Measurements from ENCODE around the gene SH3PXD2A.
A peak's percentile ranks its signal among the peaks of the same experiment; 100 is the strongest.

DNA sequence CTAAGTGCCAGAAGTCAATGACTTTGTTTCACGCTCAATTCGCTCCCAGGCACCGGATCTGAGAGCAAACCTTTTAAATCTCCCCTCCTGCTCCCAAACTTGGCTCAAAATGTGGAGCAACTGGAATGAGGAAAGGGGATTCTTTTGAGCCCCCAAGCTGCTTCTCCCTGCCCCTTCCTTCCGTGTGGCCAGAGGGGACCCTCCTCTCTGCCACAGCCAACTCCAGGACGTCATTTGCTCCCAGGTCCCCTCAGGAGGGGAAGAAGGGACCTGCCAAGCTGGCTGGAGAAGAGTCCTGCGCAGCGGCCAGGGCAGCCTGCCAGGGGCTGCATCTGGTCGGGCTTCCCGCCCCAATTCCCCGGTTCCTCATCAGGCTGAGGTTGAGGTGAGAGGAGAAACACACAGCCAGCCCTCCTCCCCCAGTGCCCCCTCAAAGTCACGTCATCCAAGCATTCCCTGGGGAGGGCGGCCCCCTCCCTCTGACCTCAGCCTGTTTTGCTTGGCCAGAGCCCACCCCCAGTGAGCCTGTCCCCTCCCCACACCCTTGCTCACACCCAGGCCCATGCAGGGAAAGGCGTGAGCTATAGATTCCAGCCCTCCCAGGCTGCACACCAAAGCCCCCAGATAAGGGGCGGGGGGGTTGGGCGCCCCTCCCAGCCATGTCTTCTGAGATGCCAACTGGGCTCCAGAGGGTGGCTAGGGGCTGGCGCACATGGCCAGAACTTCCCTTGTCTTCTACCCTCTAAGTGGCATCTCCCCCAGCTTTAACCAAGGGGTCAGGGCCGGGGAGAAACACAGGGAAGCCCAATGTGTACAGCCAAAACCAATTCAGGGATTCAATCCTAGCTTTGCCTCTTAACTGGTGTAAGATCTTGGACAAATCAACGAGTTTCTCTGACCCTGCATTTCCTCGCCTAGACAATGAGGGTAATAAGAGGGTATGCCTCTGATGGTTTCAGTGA, 35.0 kb downstream of the SH3PXD2A start:
- peak in 1 of 2 donors; percentile 76 for TF ChIP-seq POLR2AphosphoS5 (IDR thresholded peaks at IDR 0.05; ENCODE audit: insufficient read depth in 1 of 2, low read depth in 1 of 2)
- TF ChIP-seq POLR2A (IDR thresholded peaks at IDR 0.05): no peak
- TF ChIP-seq, protein P1, sequence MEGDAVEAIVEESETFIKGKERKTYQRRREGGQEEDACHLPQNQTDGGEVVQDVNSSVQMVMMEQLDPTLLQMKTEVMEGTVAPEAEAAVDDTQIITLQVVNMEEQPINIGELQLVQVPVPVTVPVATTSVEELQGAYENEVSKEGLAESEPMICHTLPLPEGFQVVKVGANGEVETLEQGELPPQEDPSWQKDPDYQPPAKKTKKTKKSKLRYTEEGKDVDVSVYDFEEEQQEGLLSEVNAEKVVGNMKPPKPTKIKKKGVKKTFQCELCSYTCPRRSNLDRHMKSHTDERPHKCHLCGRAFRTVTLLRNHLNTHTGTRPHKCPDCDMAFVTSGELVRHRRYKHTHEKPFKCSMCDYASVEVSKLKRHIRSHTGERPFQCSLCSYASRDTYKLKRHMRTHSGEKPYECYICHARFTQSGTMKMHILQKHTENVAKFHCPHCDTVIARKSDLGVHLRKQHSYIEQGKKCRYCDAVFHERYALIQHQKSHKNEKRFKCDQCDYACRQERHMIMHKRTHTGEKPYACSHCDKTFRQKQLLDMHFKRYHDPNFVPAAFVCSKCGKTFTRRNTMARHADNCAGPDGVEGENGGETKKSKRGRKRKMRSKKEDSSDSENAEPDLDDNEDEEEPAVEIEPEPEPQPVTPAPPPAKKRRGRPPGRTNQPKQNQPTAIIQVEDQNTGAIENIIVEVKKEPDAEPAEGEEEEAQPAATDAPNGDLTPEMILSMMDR (IDR thresholded peaks at IDR 0.05): no peak
